ENCODE measurements around the gene UPK3A. TPM values are rescaled to one million over a fixed set of nuclear protein-coding genes. Genes with fewer than 3 reads are reported as not detected.

Gene UPK3A
- polyA plus RNA-seq, 1 donor from 2014 or later = not detected

DNA sequence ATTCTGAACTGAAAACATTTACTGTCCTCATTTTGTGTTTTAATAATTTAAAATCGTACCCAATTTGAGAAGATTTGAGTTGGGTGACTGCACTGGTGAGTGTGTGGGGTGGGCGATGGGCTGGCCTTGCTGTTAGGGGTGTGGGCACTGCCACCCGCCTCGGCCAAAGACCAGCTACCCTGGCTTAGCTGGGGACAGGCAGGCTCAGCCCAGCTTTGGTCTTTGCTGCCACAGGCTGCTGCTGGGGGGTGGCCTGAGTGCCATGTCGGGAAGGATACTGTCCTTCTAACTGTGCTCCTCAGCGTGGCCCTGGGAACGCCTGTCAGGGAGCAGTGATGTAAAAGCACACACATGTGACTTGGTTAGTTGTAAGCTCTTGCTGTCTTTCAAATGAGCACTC, 47.3 kb downstream of the UPK3A start:
- H2AFZ ChIP-seq (ENCODE audit: low read depth, low read length) = no peak overlapping the region
- H4K20me1 ChIP-seq (ENCODE audit: insufficient read depth) = no peaks in the 10 kb centered on the region
- H3F3A ChIP-seq (ENCODE audit: insufficient read depth, low read length, poor library complexity, severe bottlenecking) = no peaks in the 10 kb centered on the region
- no peaks in the 10 kb centered on the region for H3K79me2 ChIP-seq (replicated peaks; ENCODE audit: insufficient read depth, low read length)
- no peaks in the 10 kb centered on the region for H3K9me2 ChIP-seq (ENCODE audit: insufficient read depth, low read length)
- H3K36me3 ChIP-seq (ENCODE audit: insufficient read depth, low read length) = no peaks in the 10 kb centered on the region
- H3K27me3 ChIP-seq (ENCODE audit: insufficient read depth, low read depth, low read length) = no peaks in the 10 kb centered on the region
- H3K4me2 ChIP-seq (ENCODE audit: low read length) = no peak overlapping the region
- H3K4me3 ChIP-seq (ENCODE audit: low read length) = no peak overlapping the region
- no peaks in the 10 kb centered on the region for H3K9me3 ChIP-seq (ENCODE audit: low read length)
- no peak overlapping the region for H3K27ac ChIP-seq (ENCODE audit: low read length)
- no peak overlapping the region for H3K9ac ChIP-seq (ENCODE audit: low read length)
- TF ChIP-seq, protein P1, sequence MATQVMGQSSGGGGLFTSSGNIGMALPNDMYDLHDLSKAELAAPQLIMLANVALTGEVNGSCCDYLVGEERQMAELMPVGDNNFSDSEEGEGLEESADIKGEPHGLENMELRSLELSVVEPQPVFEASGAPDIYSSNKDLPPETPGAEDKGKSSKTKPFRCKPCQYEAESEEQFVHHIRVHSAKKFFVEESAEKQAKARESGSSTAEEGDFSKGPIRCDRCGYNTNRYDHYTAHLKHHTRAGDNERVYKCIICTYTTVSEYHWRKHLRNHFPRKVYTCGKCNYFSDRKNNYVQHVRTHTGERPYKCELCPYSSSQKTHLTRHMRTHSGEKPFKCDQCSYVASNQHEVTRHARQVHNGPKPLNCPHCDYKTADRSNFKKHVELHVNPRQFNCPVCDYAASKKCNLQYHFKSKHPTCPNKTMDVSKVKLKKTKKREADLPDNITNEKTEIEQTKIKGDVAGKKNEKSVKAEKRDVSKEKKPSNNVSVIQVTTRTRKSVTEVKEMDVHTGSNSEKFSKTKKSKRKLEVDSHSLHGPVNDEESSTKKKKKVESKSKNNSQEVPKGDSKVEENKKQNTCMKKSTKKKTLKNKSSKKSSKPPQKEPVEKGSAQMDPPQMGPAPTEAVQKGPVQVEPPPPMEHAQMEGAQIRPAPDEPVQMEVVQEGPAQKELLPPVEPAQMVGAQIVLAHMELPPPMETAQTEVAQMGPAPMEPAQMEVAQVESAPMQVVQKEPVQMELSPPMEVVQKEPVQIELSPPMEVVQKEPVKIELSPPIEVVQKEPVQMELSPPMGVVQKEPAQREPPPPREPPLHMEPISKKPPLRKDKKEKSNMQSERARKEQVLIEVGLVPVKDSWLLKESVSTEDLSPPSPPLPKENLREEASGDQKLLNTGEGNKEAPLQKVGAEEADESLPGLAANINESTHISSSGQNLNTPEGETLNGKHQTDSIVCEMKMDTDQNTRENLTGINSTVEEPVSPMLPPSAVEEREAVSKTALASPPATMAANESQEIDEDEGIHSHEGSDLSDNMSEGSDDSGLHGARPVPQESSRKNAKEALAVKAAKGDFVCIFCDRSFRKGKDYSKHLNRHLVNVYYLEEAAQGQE (IDR thresholded peaks at IDR 0.05; ENCODE audit: borderline replicate concordance) = no peak
- no peak for TF ChIP-seq TAF1 (IDR thresholded peaks at IDR 0.05; ENCODE audit: low read depth)
- TF ChIP-seq SMC3 (conservative IDR thresholded peaks at IDR 0.05; ENCODE audit: poor library complexity) = no peak
- TF ChIP-seq, protein P2, sequence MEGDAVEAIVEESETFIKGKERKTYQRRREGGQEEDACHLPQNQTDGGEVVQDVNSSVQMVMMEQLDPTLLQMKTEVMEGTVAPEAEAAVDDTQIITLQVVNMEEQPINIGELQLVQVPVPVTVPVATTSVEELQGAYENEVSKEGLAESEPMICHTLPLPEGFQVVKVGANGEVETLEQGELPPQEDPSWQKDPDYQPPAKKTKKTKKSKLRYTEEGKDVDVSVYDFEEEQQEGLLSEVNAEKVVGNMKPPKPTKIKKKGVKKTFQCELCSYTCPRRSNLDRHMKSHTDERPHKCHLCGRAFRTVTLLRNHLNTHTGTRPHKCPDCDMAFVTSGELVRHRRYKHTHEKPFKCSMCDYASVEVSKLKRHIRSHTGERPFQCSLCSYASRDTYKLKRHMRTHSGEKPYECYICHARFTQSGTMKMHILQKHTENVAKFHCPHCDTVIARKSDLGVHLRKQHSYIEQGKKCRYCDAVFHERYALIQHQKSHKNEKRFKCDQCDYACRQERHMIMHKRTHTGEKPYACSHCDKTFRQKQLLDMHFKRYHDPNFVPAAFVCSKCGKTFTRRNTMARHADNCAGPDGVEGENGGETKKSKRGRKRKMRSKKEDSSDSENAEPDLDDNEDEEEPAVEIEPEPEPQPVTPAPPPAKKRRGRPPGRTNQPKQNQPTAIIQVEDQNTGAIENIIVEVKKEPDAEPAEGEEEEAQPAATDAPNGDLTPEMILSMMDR (IDR thresholded peaks at IDR 0.05; ENCODE audit: poor library complexity, severe bottlenecking) = no peak
- TF ChIP-seq POLR2AphosphoS5 (IDR thresholded peaks at IDR 0.05) = no peak
- no peak for TF ChIP-seq EZH2 (IDR thresholded peaks at IDR 0.05; ENCODE audit: borderline replicate concordance, insufficient read depth, low read length, poor library complexity, severe bottlenecking)

DNA sequence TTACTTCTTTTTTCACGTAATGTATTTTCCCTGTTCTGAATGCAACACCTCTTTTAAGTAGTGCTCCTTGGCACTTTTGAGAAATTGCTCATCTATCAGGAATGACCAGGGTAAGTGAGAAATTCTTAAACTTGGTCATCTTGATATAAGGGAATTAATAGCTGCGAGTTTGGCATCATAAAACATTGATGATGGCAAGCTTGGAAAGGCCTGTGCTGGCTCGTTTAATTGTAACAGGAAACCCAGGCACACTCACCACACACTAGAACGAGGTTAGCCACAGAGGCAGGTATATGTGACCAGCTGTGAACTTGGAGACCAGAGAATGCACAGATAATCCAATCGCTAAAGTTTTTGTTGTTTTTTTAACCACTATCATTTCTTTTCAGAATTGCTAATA, 49.3 kb downstream of the UPK3A start:
- Histone ChIP-seq H3K9me3 (ENCODE audit: low read length) (no peaks in the 10 kb centered on the region), H4K20me1 (ENCODE audit: insufficient read depth) (no peaks in the 10 kb centered on the region), H3K27me3 (ENCODE audit: insufficient read depth, low read depth, low read length) (no peaks in the 10 kb centered on the region), H3K4me2 (ENCODE audit: low read length) (no peak overlapping the region), H3K36me3 (ENCODE audit: insufficient read depth, low read length) (no peaks in the 10 kb centered on the region), H3K79me2 (replicated peaks; ENCODE audit: insufficient read depth, low read length) (no peaks in the 10 kb centered on the region), H3K27ac (ENCODE audit: low read length) (no peak overlapping the region), H3K4me3 (ENCODE audit: low read length) (no peak overlapping the region), H3K9me2 (ENCODE audit: insufficient read depth, low read length) (no peaks in the 10 kb centered on the region), H3F3A (ENCODE audit: insufficient read depth, low read length, poor library complexity, severe bottlenecking) (no peaks in the 10 kb centered on the region), H3K9ac (ENCODE audit: low read length) (no peak overlapping the region), H2AFZ (ENCODE audit: low read depth, low read length) (no peak overlapping the region)
- TF ChIP-seq EP300 (conservative IDR thresholded peaks at IDR 0.05; ENCODE audit: poor library complexity, severe bottlenecking) = no peak
- TF ChIP-seq POLR2AphosphoS5 (IDR thresholded peaks at IDR 0.05) = no peak
- TF ChIP-seq SMC3 (conservative IDR thresholded peaks at IDR 0.05; ENCODE audit: poor library complexity) = no peak
- TF ChIP-seq, protein P2 (IDR thresholded peaks at IDR 0.05; ENCODE audit: poor library complexity, severe bottlenecking) = no peak
- TF ChIP-seq MXI1 (conservative IDR thresholded peaks at IDR 0.05; ENCODE audit: poor library complexity, severe bottlenecking) = no peak
- TF ChIP-seq, protein P1 (IDR thresholded peaks at IDR 0.05; ENCODE audit: borderline replicate concordance) = no peak
- TF ChIP-seq EZH2 (IDR thresholded peaks at IDR 0.05; ENCODE audit: borderline replicate concordance, insufficient read depth, low read length, poor library complexity, severe bottlenecking) = no peak
- TF ChIP-seq RAD21 (conservative IDR thresholded peaks at IDR 0.05) = no peak
- no peak for TF ChIP-seq TAF1 (IDR thresholded peaks at IDR 0.05; ENCODE audit: low read depth)

Measured in neural cell (in vitro differentiated cells).